AG04450 (cell line): ENCODE data around the gene KCNJ4. TPM values are rescaled to one million over a fixed set of nuclear protein-coding genes. Genes with fewer than 3 reads are reported as not detected.
"Not testable (repeated sequence)": the region's sequence is repeated elsewhere in the genome, so short reads cannot be mapped to it uniquely, and the experiment has no call there.

Experiments used
- CTCF ChIA-PET: fragments of 300-600, 350-600 bp; formaldehyde crosslinking; extraction: SDS; loops from one replicate; lab custom pipeline; 2022; ENCODE audit warnings: antibody characterized with exemption, inconsistent platforms; lab: Charles Lee
- POLR2A ChIA-PET: fragments of 350-600 bp; formaldehyde crosslinking; extraction: SDS; loops from one replicate; lab custom pipeline; 2021; ENCODE audit warnings: antibody characterized with exemption, inconsistent platforms; lab: Yijun Ruan, JAX
- DNase-seq: peaks from one replicate; pipeline ENCODE4 v3.0.0-alpha.2; 2011; ENCODE audit warnings: low read depth, low spot score
- H3K27ac ChIP-seq: one replicate; pipeline ENCODE4 v1.5.1; 2012; ENCODE audit warnings: low read depth, low read length, control low read depth
- H3K27me3 ChIP-seq: one replicate; pipeline ENCODE4 v1.6.0; 2012; ENCODE audit warnings: low read length; ENCODE audit not compliant: control insufficient read depth, insufficient read depth
- H3K4me3 ChIP-seq: 2 replicates; pipeline ENCODE4 v1.5.1; 2011; ENCODE audit warnings: mild to moderate bottlenecking, low read depth, low read length, control low read depth
- H3K9me3 ChIP-seq: 2 replicates; pipeline ENCODE4 v1.5.1; 2012; ENCODE audit warnings: low read length; ENCODE audit not compliant: control insufficient read depth, insufficient read depth
- CTCF ChIP-seq: IDR thresholded peaks from 2 replicates; pipeline ENCODE4 v1.5.1; 2011; ENCODE audit warnings: low read depth, low read length, control low read depth, inconsistent platforms
- polyA plus RNA-seq: library from polyadenylated mRNA; depleted of rRNA; stranded (reverse); fragments of >200 nt; gene quantifications from 2 replicates; pipeline ENCODE4 v1.2.3, GENCODE V29; 2011

KCNJ4 gene
- polyA plus RNA-seq, 1 experiment: not detected

GRCh38 chr22:38403812-38404211 is 51.2 kb downstream of the KCNJ4 start:
- TF ChIP-seq CTCF: no peak
- peaks cover 29% of the 10 kb centered on the region for H3K27me3 ChIP-seq
- DNase-seq: no peak
- no peak overlapping the region for H3K27ac ChIP-seq
- CTCF ChIA-PET: no interaction called here
- POLR2A ChIA-PET: no interaction called here
- no peak overlapping the region for H3K4me3 ChIP-seq
- H3K9me3 ChIP-seq: no peaks in the 10 kb centered on the region

- no peak for TF ChIP-seq CTCF
- CTCF ChIA-PET: no interaction called here
- Histone ChIP-seq H3K4me3 (no peak overlapping the region), H3K27ac (no peak overlapping the region), H3K9me3 (no peaks in the 10 kb centered on the region), H3K27me3 (peaks cover 29% of the 10 kb centered on the region)
- POLR2A ChIA-PET: no interaction called here
- no peak for DNase-seq
These were observed 52.8 kb downstream of the KCNJ4 start for GRCh38 chr22:38402204-38402603.

- CTCF ChIA-PET: interaction anchor here (0.8 to 1.5 kb wide), 2 partner anchors 12 to 349 kb away, joined by 3 read pairs; no protein-coding TSS in a partner anchor
- no peak for TF ChIP-seq CTCF
- peaks cover 29% of the 10 kb centered on the region for H3K27me3 ChIP-seq
- no peak overlapping the region for H3K27ac ChIP-seq
- H3K9me3 ChIP-seq: no peaks in the 10 kb centered on the region
- POLR2A ChIA-PET: interaction anchor here (0.6 to 1.0 kb wide), 2 partner anchors 60 to 280 kb away, joined by 3 read pairs; partner anchors contain the start of gene TOMM22
- no peak overlapping the region for H3K4me3 ChIP-seq
- DNase-seq: no peak
These were observed 53.5 kb downstream of the KCNJ4 start for GRCh38 chr22:38401336-38402084.

- CTCF ChIA-PET: interaction anchor here (1.0 to 1.5 kb wide), 2 partner anchors 13 to 36 kb away, joined by 3 read pairs; no protein-coding TSS in a partner anchor
- POLR2A ChIA-PET, DNase-seq, H3K9me3 ChIP-seq, H3K27ac ChIP-seq, H3K4me3 ChIP-seq: not testable (repeated sequence)
- peaks cover 29% of the 10 kb centered on the region for H3K27me3 ChIP-seq
These were observed 54.7 kb downstream of the KCNJ4 start for GRCh38 chr22:38400256-38400655.

- Histone ChIP-seq H3K27ac (no peak overlapping the region), H3K9me3 (no peaks in the 10 kb centered on the region), H3K4me3 (peak overlapping the region; percentile 70)
These were observed 56.2 kb downstream of the KCNJ4 start for GRCh38 chr22:38398609-38399461.

GRCh38 chr22:38398181-38398608 is 56.8 kb downstream of the KCNJ4 start:
- not testable (repeated sequence) for H3K27ac ChIP-seq, H3K9me3 ChIP-seq, DNase-seq
- Histone ChIP-seq H3K4me3 (peak overlapping the region; percentile 70), H3K27me3 (peaks cover 18% of the 10 kb centered on the region)
- ChIA-PET POLR2A (interaction anchor here (1.1 kb wide), 1 partner anchor 302 kb away, joined by 3 read pairs; no protein-coding TSS in a partner anchor), CTCF (interaction anchor here (0.6 kb wide), 1 partner anchor 193 kb away, joined by 4 read pairs; no protein-coding TSS in a partner anchor)

More at GRCh38 chr22:38398609-38399461, 56.2 kb downstream of the KCNJ4 start:
- TF ChIP-seq CTCF: no peak
- CTCF ChIA-PET: interaction anchor here (0.6 to 0.7 kb wide), 2 partner anchors 194 to 511 kb away, joined by 3 to 4 read pairs; no protein-coding TSS in a partner anchor
- POLR2A ChIA-PET: interaction anchor here (0.6 to 1.1 kb wide), 2 partner anchors 93 to 301 kb away, joined by 3 read pairs; no protein-coding TSS in a partner anchor
- H3K27me3 ChIP-seq: peaks cover 24% of the 10 kb centered on the region
- peak; percentile 21 for DNase-seq
